LoVo (cell line): ENCODE results near the gene CBFA2T3.

Experiments
- DNase-seq: peaks from one replicate; pipeline ENCODE4 v3.0.0-alpha.2; 2016; ENCODE audit warnings: low spot score

Gene CBFA2T3

DNA sequence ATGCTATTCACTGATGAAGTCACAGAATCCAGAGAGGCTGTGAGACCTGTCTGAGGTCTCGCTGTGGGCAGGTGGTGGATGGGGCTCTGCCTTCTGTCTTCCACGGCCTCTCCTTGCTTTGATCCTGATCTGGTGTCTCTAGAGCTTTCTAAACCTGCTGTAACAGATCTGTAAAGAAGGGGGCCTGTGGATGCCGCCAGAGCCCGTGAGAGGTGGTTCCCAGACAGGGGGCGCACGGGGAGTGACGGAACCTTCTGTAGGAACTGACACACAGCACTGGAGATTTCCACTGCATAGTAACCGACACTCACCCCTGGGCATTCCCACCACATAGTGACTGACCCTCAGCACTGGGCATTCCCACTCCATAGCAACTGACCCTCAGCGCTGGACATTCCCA lies 16.0 kb downstream of the CBFA2T3 start:
- no peak for DNase-seq

DNA sequence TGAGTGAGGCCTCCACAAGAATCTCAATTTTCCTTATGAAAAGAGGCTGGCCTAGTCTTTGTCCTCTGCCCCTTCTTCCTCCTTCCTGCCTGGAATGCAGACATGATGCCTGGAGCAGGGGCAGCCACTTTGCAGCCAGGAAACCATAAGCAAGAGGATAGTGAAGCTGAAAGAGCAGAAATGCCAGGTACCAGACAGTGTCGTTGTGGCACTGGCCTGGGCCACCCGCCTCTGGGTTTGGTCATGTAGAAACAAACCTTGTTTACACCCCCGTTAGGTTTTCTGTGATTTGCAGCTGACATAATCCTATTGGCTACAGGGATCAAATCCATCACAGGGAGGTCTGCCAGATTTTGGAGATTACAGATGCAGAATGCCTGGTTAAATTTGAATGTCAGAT lies 16.5 kb downstream of the CBFA2T3 start:
- no peak for DNase-seq

DNA sequence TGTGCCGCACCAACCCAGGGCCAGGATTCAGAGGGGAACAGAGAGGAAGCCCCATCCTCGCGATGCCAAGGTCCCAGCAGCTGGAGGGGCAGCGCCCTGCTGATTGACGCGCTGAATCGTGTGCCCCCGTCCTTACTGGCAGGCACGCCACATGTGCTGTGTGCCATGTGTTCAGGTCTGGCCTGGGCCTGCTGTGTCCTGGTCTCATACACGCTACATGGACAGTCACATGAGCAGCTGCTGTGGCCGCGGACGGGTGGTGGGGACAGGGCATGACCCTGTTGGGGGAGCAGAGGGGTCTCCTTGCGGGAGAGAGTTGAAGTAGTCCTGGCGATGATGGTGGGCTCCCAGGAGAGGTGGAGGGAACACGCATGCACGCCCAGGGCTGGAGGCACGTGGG lies 18.0 kb downstream of the CBFA2T3 start:
- DNase-seq: no peak

- no peak for DNase-seq
Observed at GRCh38 chr16:88957887-88958577, 19.0 kb downstream of the CBFA2T3 start.

DNA sequence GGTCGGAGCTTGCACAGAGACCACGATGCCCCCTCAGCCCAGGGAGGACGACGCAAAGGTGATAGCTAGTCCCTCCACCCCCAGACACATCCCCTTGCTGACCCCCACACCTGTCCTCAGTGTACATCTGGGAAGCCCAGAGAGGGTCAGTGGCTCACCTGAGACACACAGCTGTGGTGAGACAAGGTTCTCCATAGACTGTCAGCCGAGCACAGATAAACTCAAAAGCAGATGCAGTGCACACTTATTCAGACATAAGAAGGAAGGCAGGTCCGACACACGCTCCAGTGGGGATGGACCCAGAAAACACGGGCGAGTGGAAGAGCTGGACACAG lies 19.6 kb downstream of the CBFA2T3 start:
- DNase-seq: no peak

DNA sequence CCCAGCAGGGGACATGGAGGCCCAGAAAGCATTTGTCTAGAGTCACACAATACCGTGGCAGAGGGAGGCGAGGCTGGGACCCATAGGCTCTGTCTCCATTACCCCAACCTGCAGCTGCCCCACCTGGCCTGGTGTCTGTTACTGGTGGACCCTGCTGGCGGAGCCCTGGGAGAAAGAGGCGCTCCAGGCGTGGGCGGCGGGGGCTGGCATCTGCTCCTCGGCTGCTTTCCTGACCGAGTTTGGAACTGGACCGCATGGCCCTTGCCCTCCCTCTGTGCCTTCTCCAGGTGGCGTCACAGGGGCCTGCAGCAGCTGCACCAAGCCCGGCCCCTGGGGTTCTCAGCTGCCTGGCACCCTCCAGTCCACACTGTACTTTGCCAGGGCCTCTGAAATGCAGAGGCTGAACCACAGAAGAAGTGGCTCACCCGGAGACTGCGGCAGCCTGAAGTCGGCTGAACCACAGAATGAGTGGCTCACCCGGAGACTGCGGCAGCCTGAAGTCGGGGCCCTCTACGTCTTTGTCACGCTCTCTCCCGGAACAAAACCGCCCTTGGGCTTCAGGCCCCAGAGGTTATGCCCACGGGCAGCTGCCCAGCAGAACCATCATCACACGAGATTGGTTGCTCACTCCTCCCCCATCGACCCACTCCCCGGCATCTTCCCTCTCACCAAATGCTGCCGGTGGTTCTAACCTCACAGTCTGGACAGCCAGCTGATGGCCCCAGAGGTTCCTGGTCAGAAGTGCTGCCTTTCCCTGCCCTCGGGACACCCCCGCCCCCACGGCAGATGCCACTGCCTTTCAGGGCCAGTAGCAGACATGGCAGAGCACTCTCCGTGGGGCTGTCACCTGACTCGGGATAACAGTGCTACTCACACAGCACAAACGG lies 20.2 kb downstream of the CBFA2T3 start:
- no peak for DNase-seq

GRCh38 chr16:88955906-88956305 lies 21.1 kb downstream of the CBFA2T3 start:
- DNase-seq: no peak

- DNase-seq: no peak
Observed at GRCh38 chr16:88953003-88953690, 23.9 kb downstream of the CBFA2T3 start.

DNA sequence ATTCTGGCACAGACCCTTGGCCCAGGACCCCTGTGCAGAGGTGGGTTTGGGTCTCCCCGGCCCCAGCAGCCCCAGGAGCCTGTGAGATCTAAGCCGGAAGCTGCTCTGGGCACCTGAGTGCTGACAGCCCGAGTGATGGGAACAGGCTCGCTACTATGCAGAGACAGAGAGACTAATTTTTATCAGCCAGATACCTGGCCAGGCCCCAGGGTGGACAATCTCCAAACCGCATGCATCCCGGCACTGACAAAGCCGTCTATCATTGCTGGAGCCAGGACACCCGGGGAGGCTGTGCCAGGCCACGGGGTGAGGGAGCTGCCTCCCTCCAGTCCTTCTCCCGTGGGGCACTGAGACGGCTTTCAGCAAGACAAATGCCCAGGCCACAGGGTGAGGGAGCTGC lies 25.0 kb downstream of the CBFA2T3 start:
- DNase-seq: no peak

- DNase-seq: no peak
Observed at GRCh38 chr16:88951501-88951900, 25.5 kb downstream of the CBFA2T3 start.

GRCh38 chr16:88948781-88949490 lies 28.1 kb downstream of the CBFA2T3 start:
- no peak for DNase-seq

DNA sequence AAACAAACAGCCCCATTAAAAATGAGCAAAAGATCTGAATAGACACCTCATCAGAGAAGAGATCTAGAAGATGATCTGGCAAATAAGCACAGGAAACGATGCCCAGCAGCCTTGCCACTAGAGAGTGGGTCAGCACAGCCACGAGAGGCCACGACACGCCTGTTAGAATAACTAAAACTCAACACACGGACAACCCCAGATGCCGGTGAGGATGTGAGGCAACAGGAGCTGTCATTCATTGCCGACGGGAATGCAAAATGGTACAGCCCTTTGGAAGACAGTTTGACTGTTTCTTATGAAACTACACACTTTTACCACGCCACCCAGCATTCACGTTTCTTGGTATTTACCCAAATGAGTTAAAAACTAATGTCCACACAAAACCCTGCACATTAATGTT lies 31.5 kb downstream of the CBFA2T3 start:
- no peak for DNase-seq

DNA sequence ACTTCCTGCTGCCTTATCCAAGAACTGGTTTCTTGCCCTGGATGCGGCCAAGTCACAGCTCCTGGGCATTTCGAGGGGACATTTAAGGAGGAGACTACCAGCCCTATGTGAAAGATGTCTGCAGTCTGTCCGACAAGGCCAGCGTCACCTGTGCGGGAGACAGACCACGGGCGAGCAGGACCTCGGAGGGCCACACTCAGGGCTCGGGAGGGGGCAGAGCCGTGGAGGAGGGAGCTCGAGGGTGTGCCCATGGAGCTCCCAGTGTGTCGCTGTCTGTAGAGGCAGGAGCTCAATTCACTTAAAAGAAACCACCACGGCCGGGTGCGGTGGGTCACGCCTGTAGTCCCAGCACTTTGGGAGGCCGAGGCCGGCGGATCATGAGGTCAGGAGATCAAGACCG lies 33.3 kb downstream of the CBFA2T3 start:
- no peak for DNase-seq

GRCh38 chr16:88943131-88943664 lies 33.8 kb downstream of the CBFA2T3 start:
- no peak for DNase-seq

DNA sequence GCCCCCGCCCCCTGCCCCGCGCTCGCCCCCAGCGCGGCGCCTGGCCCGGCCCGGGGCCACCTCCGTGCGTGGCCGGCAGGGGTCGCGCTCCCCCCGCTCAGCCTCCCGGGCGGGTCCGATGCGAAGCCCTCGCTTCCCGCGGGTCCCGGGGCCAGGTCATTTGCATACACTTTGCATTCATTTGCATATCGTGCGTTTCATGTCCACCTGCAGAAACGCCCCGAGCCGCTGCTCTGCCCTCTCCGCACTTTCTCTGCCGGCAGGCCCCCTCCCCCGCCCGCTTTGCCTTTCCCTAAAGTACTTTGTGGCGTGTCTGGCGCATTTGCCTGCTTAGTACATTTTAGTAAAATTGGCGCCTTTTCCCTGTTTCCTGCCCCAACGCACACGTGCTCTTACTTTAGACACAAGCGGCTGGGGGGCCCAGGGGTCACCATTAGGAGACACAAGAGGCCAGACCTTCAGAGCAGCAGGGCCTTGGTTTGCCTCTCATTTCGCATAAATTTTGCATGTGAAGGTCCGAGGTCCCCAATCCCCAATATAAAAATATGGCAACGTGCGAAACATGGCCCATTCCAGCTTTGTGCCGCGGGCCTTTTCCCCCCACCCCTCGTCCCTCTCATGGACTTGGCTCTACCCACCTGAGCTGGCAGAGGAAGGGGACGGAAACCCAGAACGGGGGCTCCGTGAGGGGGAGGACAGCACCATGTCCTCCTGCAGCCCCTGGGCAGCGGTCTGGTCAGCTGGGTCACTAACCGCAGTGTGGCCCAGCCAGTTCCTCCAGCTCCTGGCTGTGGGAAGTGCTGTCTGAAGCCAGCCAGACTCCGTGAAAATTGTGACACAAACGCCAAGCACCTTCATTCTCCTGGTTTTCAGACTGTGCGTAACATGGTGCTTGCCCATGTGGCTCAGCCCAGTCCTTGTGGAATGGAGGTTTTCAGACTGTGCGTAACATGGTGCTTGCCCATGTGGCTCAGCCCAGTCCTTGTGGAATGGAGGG lies 34.8 kb downstream of the CBFA2T3 start:
- no peak for DNase-seq

DNA sequence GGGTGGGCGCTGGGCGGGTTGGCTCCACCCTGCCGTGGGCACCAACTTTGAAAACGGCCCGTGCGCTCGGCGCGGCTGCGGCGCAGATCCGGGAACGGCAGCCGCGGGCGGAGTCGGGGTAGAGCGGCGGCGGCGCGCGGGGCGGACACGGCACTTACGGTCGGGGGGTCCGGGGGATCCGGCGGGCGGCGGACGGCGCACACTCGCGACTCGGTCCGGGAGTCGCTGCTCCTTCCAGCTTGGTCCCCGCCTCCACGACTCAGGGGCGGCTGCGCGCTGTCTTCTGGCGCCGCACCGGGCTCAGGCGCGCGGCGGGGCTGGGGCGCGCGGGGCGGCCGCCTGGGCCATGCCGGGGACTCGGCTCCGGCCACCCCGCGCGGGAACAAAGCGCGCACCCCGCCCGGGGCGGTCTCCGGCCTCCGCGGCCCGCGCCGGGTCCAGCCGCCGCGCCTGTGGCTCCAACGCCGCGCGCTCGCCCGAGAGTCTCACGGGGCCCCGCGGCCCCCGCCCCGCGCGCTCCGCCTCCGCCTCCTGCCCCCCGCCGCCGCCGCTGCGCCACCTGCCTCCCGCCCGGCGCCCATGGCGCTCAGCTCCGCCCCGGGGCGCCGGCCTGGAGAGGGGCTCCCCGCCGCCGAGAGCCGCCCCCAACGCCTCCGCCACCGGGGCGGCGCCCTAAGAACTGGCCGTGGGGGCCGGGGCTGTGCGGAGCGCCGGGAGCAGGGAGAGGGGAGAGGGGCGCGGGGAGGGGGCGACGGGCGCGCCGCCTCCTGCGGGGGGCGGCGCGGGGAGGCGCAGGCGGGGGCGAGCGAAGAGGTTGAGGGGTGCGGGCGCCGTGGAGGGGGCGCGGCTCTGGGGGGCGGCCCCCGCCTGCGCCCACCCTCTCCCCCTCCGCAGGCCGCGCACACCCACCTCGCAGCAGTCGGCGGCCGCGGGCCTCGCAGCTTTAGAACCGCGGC lies 35.9 kb downstream of the CBFA2T3 start:
- no peak for DNase-seq

DNA sequence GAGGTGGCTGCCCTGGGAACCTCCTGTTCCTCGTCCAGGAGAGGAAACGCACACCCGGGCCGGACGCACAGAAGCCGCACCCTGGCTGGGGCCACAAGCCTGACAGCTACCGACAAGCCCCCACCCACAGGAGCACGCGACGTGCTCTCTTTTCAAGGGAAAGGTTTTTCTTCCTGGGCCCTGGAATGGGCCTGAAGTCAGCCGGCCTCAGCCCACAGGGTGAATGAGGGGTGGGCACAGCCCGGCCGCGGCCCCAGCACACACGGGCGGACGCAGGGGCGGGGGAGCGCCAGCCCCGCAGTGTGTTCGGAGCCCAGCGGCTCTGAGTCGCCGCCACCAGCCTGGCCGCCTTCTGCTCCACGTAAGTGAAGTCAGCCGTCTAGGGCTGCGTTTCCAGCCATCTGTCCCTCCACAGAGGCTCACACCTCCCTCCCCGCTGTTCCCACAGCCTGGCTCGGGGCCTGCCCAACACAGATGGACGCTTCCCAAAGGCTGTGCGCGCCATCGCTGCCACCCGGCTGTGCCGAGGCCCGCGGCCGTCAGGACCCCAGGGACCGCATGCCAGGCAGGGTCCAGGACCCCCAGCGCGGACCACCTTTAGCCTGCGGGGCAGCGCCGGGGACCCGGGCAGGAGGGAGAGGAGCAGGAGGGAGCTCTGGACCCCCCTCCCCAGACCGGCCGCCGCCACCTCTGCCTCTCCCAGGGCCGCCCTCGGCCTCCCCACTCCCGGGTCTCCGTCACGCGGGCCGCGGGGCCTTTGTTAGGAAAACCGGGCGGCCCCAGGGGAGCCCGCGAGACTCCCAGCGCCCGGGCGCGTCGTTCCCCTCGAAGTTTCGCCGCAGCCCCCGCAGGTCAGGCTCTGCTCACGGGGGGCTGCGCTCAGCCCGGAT lies 36.8 kb downstream of the CBFA2T3 start:
- no peak for DNase-seq

DNA sequence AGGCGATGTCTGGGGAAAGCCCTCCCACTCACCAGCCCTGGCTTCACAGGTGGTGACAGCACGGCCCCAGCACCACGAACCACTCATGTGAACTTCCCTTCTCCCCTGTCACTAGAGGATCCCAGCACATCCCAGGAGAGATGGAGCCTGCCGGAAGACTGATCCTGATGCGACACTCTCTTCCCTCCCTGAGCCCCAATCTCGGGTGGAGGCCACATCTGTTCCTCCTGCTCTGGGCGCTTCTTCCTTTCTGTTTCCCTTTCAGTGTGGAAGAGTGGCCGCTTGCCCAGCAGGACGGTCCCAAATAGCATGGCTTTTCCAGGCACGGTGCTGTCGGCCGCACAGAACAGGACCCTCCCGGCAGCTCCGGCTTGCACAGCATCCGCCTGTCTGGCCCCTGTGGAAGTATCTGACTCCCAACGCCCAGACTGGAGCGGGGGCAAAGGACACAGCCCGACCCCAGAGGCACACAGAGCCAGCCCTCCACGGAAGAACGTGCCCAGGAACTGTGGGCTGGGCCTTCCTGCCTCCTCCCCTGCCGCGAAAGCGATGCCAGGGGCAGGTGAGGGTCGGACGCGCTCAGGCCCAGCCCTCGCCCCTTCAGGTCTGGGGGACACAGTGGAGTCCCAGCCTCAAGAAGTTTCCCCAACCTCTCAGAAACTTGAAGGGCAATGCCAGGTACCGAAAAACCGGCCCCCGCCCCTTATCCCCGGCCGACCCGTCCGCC lies 37.6 kb downstream of the CBFA2T3 start:
- DNase-seq: no peak
